GM18511 (cell line): Measurements from ENCODE around the gene MLST8.
"Not testable (repeated sequence)": the region's sequence is repeated elsewhere in the genome, so short reads cannot be mapped to it uniquely, and the experiment has no call there.

ENCODE experiments used
- ATAC-seq: cut with Tn5 transposase; IDR thresholded peaks from one replicate; pipeline ENCODE4 v1.9.1; 2021; ENCODE audit warnings: mild to moderate bottlenecking, moderate library complexity; ENCODE audit not compliant: unreplicated experiment

MLST8 gene

GRCh38 chr16:2242598-2242997, 37.3 kb downstream of the MLST8 start:
- ATAC-seq, result no peak

GRCh38 chr16:2243031-2243528, 37.8 kb downstream of the MLST8 start:
- no peak for ATAC-seq

GRCh38 chr16:2243781-2244180, 38.5 kb downstream of the MLST8 start:
- no peak for ATAC-seq

- no peak for ATAC-seq
These were observed 39.0 kb downstream of the MLST8 start for GRCh38 chr16:2244301-2244700.

- no peak for ATAC-seq
These were observed 39.9 kb downstream of the MLST8 start for GRCh38 chr16:2244926-2245795.

GRCh38 chr16:2246301-2246885, 41.1 kb downstream of the MLST8 start:
- no peak for ATAC-seq

GRCh38 chr16:2250652-2251295, 45.5 kb downstream of the MLST8 start:
- ATAC-seq, result peak; percentile 5

- peak; percentile 92 for ATAC-seq
These were observed 46.2 kb downstream of the MLST8 start, which contains the start of gene ECI1 for GRCh38 chr16:2251296-2252111. Gene ECI1, minus strand, starts transcription at chr16:2251587. Its CDS starts 21 bp downstream, at chr16:2251566.

GRCh38 chr16:2252806-2253148, 47.5 kb downstream of the MLST8 start:
- no peak for ATAC-seq

- no peak for ATAC-seq
These were observed 48.0 kb downstream of the MLST8 start for GRCh38 chr16:2253293-2253692.

- ATAC-seq, result no peak
These were observed 51.4 kb downstream of the MLST8 start for GRCh38 chr16:2256531-2257140.

- no peak for ATAC-seq
These were observed 52.5 kb downstream of the MLST8 start for GRCh38 chr16:2257726-2258125.

- not testable (repeated sequence) for ATAC-seq
These were observed 53.3 kb downstream of the MLST8 start for GRCh38 chr16:2258530-2258929.
